CD4-positive, alpha-beta T cell treated with Interleukin-4 for 4 hours (primary cell): Measurements from ENCODE around the gene OCSTAMP.

ENCODE experiments used
- DNase-seq: peaks from one replicate; pipeline ENCODE4 v3.0.0-alpha.2; 2020

OCSTAMP gene, protein sequence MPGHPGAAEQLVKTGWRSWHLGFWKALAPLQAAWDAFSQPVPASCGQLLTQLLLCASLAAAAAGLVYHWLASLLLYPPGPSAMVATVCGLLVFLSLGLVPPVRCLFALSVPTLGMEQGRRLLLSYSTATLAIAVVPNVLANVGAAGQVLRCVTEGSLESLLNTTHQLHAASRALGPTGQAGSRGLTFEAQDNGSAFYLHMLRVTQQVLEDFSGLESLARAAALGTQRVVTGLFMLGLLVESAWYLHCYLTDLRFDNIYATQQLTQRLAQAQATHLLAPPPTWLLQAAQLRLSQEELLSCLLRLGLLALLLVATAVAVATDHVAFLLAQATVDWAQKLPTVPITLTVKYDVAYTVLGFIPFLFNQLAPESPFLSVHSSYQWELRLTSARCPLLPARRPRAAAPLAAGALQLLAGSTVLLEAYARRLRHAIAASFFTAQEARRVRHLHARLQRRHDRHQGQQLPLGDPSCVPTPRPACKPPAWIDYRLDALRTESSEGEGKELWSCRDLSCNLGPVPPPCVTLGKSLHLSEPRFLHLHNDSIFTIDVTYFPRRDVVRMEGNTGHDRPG

GRCh38 chr20:46550461-46550860 lies at the start of gene OCSTAMP:
Gene OCSTAMP, minus strand, starts transcription at chr20:46550654. Its CDS starts 94 bp downstream, at chr20:46550560.
- no peak for DNase-seq

GRCh38 chr20:46599227-46599987 lies 49.0 kb upstream of the OCSTAMP start:
- no peak for DNase-seq

GRCh38 chr20:46595933-46596332 lies 45.5 kb upstream of the OCSTAMP start:
- no peak for DNase-seq

- no peak for DNase-seq
These were observed 44.3 kb upstream of the OCSTAMP start for GRCh38 chr20:46594725-46595124.

DNA sequence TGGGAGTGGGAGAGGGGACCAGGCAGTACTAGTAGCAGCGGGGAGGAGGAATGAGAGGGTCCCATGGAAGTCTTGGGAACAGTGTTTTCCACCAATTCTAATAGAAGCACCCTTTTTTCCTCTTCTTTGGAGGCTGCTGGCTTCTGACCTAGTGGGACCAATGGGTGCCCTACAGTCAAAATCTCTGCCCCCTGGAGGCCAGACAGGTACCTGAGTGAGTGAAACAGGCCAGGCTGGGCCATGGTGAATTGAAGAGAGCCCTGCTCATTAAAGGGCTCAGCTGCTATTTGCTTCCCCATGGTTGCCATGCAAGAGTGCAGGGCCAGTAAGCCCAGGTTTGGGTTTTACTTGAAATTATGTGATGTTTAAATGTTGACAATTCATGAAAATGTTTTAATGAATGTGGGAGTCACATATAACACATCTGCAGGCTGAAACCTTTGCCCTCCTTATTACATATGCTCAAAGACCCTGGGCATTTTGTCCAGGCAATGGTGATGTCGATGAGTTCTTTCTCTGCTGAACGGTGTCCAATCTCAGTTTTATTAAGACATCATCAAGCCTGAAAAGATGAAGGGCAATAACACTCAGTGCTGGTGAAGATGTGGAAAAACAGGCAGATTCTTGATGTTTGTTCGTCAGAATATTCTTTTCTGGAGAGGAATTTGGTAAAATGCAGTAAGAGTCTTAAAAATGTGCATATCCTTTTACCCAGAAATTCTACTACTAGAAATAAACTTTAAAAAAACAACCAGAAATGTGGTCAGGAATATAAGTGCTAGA lies 42.3 kb upstream of the OCSTAMP start:
- no peak for DNase-seq

GRCh38 chr20:46590443-46590842 lies 40.0 kb upstream of the OCSTAMP start:
- DNase-seq: no peak

- DNase-seq: no peak
These were observed 38.4 kb upstream of the OCSTAMP start for GRCh38 chr20:46588532-46589511.

GRCh38 chr20:46587986-46588385 lies 37.5 kb upstream of the OCSTAMP start:
- no peak for DNase-seq

- DNase-seq: no peak
These were observed 36.3 kb upstream of the OCSTAMP start for GRCh38 chr20:46586724-46587123.

- DNase-seq: no peak
These were observed 34.1 kb upstream of the OCSTAMP start for GRCh38 chr20:46584508-46584907.

GRCh38 chr20:46583411-46584214 lies 33.2 kb upstream of the OCSTAMP start:
- no peak for DNase-seq

- DNase-seq: no peak
These were observed 32.2 kb upstream of the OCSTAMP start for GRCh38 chr20:46582648-46583047.

- DNase-seq: no peak
These were observed 30.9 kb upstream of the OCSTAMP start for GRCh38 chr20:46581391-46581790.

GRCh38 chr20:46580613-46581205 lies 30.3 kb upstream of the OCSTAMP start:
- DNase-seq: no peak

- no peak for DNase-seq
These were observed 28.3 kb upstream of the OCSTAMP start for GRCh38 chr20:46578745-46579144.

GRCh38 chr20:46576774-46577395 lies 26.4 kb upstream of the OCSTAMP start:
- no peak for DNase-seq

DNA sequence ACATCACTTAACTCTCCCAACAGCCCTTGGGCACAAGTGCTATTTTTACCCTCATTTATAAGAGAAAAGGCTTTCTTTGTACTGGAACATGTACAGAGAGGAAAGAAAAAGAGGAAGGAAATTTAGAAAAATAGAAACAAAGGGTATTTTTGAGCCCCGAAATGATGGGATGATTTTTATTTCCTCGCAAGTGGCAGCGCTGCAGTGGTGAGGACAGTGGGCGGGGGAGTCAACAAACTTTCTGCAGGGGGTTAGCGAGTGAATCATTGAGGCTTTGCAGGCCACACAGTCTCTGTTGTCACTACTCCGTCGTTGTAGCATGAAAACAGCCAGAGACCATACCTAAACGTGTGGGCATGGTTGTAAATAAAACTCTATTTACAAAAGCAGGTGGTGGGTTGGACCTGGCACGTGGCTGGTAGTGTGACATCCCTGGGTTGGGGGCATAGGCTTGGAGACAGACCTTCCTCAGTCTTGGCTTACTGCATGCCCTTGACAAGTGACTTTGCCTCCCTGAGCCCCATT lies 25.5 kb upstream of the OCSTAMP start:
- no peak for DNase-seq

- no peak for DNase-seq
These were observed 24.9 kb upstream of the OCSTAMP start for GRCh38 chr20:46575394-46575793.

DNA sequence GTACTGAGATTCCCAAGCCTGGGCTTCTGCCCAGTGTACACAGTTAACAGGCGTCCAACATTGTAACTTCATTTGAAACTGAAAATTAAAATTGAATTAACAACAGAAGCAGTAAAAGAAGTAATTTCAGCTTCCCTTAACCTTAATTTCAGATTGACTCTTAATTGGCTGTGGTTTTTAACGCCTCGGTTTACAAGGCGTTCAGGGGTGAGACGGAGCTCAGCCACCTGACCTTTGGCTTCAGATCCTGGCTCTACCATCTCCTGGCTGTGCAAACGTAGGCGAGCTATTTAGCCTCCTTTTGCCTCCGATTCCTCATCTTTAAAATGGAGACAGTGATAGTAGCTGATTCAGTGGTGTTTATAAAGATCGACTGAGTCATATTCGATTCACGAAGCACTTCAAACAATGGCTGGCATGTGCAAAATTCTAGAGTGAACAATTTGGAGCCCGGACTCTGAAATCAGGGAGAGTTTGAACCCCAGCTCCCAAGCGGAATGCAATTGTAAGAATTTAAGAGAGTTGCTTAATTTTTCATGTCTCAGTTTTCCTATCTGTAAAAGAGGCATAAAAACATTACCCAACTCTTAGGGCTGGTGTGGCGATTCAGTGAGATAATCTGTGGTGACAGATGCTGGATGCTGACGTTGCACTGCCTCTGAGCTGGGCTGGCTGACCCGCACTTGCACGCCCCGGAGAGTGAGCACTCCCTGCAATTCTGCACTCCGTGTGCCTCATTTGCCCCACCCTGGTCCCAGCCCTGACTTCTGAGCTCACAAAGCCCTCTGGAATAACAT lies 23.5 kb upstream of the OCSTAMP start:
- no peak for DNase-seq
